Measurements from ENCODE around the gene TICRR. TPM values are rescaled to one million over a fixed set of nuclear protein-coding genes. Genes with fewer than 3 reads are reported as not detected.

The TICRR gene
- total and polyA plus RNA-seq, 2 experiments from 2014 or later: 0.91 to 2.3 TPM

GRCh38 chr15:89621547-89621946, 46.3 kb downstream of the TICRR start:
- Histone ChIP-seq H2AFZ (no peak overlapping the region), H3K9me2 (replicated peaks; ENCODE audit: insufficient read depth) (no peaks in the 10 kb centered on the region), H4K20me1 (ENCODE audit: insufficient read depth, poor library complexity, severe bottlenecking) (no peaks in the 10 kb centered on the region), H3K4me2 (no peak overlapping the region), H3K4me1 (ENCODE audit: insufficient read depth) (no peaks in the 10 kb centered on the region), H3K27me3 (no peaks in the 10 kb centered on the region), H3K9me3 (ENCODE audit: low read depth) (no peaks in the 10 kb centered on the region), H3K36me3 (replicated peaks; ENCODE audit: insufficient read depth, low read depth) (no peaks in the 10 kb centered on the region), H3K4me3 (no peak overlapping the region), H3K27ac (no peak overlapping the region), H3K79me2 (no peaks in the 10 kb centered on the region)
- 76% methylated on average over 4 of the region's 4 CpGs for WGBS (ENCODE audit: low lambda C conversion rate, missing lambda C conversion rate)
- no peak for DNase-seq (ENCODE audit: low spot score)
- no peak for TF ChIP-seq EZH2phosphoT487 (IDR thresholded peaks at IDR 0.05; ENCODE audit: low read depth, severe bottlenecking, unreplicated experiment)
- TF ChIP-seq EZH2 (IDR thresholded peaks at IDR 0.05; ENCODE audit: borderline replicate concordance): no peak
- no peak for TF ChIP-seq CTCF (IDR thresholded peaks at IDR 0.05; ENCODE audit: poor library complexity)

GRCh38 chr15:89623165-89623564, 47.9 kb downstream of the TICRR start:
- H3K36me3 ChIP-seq (replicated peaks; ENCODE audit: insufficient read depth, low read depth): no peaks in the 10 kb centered on the region
- TF ChIP-seq CTCF (IDR thresholded peaks at IDR 0.05; ENCODE audit: poor library complexity) (no peak), EZH2phosphoT487 (IDR thresholded peaks at IDR 0.05; ENCODE audit: low read depth, severe bottlenecking, unreplicated experiment) (no peak), EZH2 (IDR thresholded peaks at IDR 0.05; ENCODE audit: borderline replicate concordance) (no peak)
- H3K4me3 ChIP-seq: no peak overlapping the region
- H3K27ac ChIP-seq: no peak overlapping the region
- H3K27me3 ChIP-seq: no peaks in the 10 kb centered on the region
- H3K4me1 ChIP-seq (ENCODE audit: insufficient read depth): no peaks in the 10 kb centered on the region
- H4K20me1 ChIP-seq (ENCODE audit: insufficient read depth, poor library complexity, severe bottlenecking): no peaks in the 10 kb centered on the region
- H2AFZ ChIP-seq: no peak overlapping the region
- no peaks in the 10 kb centered on the region for H3K79me2 ChIP-seq
- WGBS (ENCODE audit: low lambda C conversion rate, missing lambda C conversion rate): 85% methylated on average over 1 of the region's 1 CpG
- H3K4me2 ChIP-seq: no peak overlapping the region
- no peaks in the 10 kb centered on the region for H3K9me3 ChIP-seq (ENCODE audit: low read depth)
- H3K9me2 ChIP-seq (replicated peaks; ENCODE audit: insufficient read depth): no peaks in the 10 kb centered on the region
- DNase-seq (ENCODE audit: low spot score): no peak

- Histone ChIP-seq H3K27ac (no peak overlapping the region), H4K20me1 (ENCODE audit: insufficient read depth, poor library complexity, severe bottlenecking) (no peaks in the 10 kb centered on the region), H3K4me3 (no peak overlapping the region), H3K4me1 (ENCODE audit: insufficient read depth) (no peaks in the 10 kb centered on the region), H3K9me2 (replicated peaks; ENCODE audit: insufficient read depth) (no peaks in the 10 kb centered on the region), H3K36me3 (replicated peaks; ENCODE audit: insufficient read depth, low read depth) (no peaks in the 10 kb centered on the region), H2AFZ (no peak overlapping the region), H3K79me2 (no peaks in the 10 kb centered on the region), H3K4me2 (no peak overlapping the region), H3K27me3 (no peaks in the 10 kb centered on the region), H3K9me3 (ENCODE audit: low read depth) (no peaks in the 10 kb centered on the region)
- TF ChIP-seq EZH2 (IDR thresholded peaks at IDR 0.05; ENCODE audit: borderline replicate concordance): no peak
- no peak for TF ChIP-seq CTCF (IDR thresholded peaks at IDR 0.05; ENCODE audit: poor library complexity)
- TF ChIP-seq EZH2phosphoT487 (IDR thresholded peaks at IDR 0.05; ENCODE audit: low read depth, severe bottlenecking, unreplicated experiment): no peak
- 97% methylated on average over 9 of the region's 9 CpGs for WGBS (ENCODE audit: low lambda C conversion rate, missing lambda C conversion rate)
- no peak for DNase-seq (ENCODE audit: low spot score)
These were observed 50.4 kb downstream of the TICRR start for GRCh38 chr15:89625716-89626115.

Data from hepatocyte (in vitro differentiated cells).